CD4-positive, alpha-beta T cell (primary cell): ENCODE measurements around the gene CITED4. TPM values are rescaled to one million over a fixed set of nuclear protein-coding genes. Genes with fewer than 3 reads are reported as not detected.

Experiments used
- ATAC-seq: fragments of 200-7000 bp; cut with Tn5 transposase; one replicate; pipeline ENCODE4 v1.10.0; 2022; ENCODE audit warnings: mild to moderate bottlenecking; ENCODE audit not compliant: poor library complexity
- CTCF ChIA-PET: fragments of 350-600 bp; sonication (Branson Sonifier 250); formaldehyde crosslinking; loops from one replicate; lab custom pipeline; 2021; ENCODE audit warnings: antibody characterized with exemption, inconsistent platforms; lab: Charles Lee
- POLR2A ChIA-PET: fragments of 350-600 bp; sonication (Branson Sonifier 250); formaldehyde crosslinking; loops from one replicate; lab custom pipeline; 2021; ENCODE audit warnings: antibody characterized with exemption, inconsistent platforms; lab: Charles Lee
- DNase-seq, 14 experiments: peaks; one replicate each; pipeline ENCODE4 v3.0.0-alpha.2; 2013 to 2020; ENCODE audit warnings: mixed read lengths in 2 of 14
- H3K27ac ChIP-seq, 2 donors: one replicate each; pipeline versions ENCODE4 v1.5.1 to v1.7.0; 2013; ENCODE audit warnings: low read length in 2 of 2, low read depth in 1 of 2, mild to moderate bottlenecking in 1 of 2
- H3K27me3 ChIP-seq, 2 experiments: 1 replicate in 1 of 2; 2 replicates in 1 of 2; pipeline versions ENCODE4 v1.6.1 to v1.7.0; 2013; ENCODE audit warnings: low read length in 2 of 2, control low read depth in 1 of 2, mild to moderate bottlenecking in 1 of 2, moderate library complexity in 1 of 2; ENCODE audit not compliant: insufficient read depth in 2 of 2, control insufficient read depth in 1 of 2
- H3K36me3 ChIP-seq: one replicate; pipeline ENCODE4 v1.6.1; 2013; ENCODE audit warnings: low read length, control low read depth; ENCODE audit not compliant: insufficient read depth
- H3K4me1 ChIP-seq: one replicate; pipeline ENCODE4 v1.6.1; 2013; ENCODE audit warnings: low read length, control low read depth; ENCODE audit not compliant: insufficient read depth
- H3K4me3 ChIP-seq: one replicate; pipeline ENCODE4 v1.5.1; 2013; ENCODE audit warnings: mild to moderate bottlenecking, low read length, moderate library complexity
- H3K9me3 ChIP-seq, 2 experiments: 1 replicate in 1 of 2; 2 replicates in 1 of 2; pipeline versions ENCODE4 v1.6.1 to v1.7.0; 2013; ENCODE audit warnings: low read length in 2 of 2, mild to moderate bottlenecking in 2 of 2, control low read depth in 1 of 2, moderate library complexity in 1 of 2; ENCODE audit not compliant: control insufficient read depth in 1 of 2, insufficient read depth in 1 of 2
- H3K27ac Mint-ChIP-seq: one replicate; pipeline ENCODE4 v1.8.0; 2020; ENCODE audit warnings: mixed read lengths
- H3K27me3 Mint-ChIP-seq: one replicate; pipeline ENCODE4 v1.8.0; 2021; ENCODE audit warnings: mixed read lengths
- H3K36me3 Mint-ChIP-seq: one replicate; pipeline ENCODE4 v1.8.0; 2021; ENCODE audit warnings: low read depth, mixed read lengths
- H3K4me1 Mint-ChIP-seq: one replicate; pipeline ENCODE4 v1.8.0; 2021; ENCODE audit warnings: low read depth, mixed read lengths
- H3K4me3 Mint-ChIP-seq: one replicate; pipeline ENCODE4 v1.8.0; 2020; ENCODE audit warnings: mild to moderate bottlenecking, mixed read lengths
- H3K9me3 Mint-ChIP-seq: one replicate; pipeline ENCODE4 v1.8.0; 2020; ENCODE audit warnings: mixed read lengths
- CTCF ChIP-seq: fragments of 200-600 bp; IDR thresholded peaks from one replicate; pipeline ENCODE4 v1.8.0; 2022; ENCODE audit warnings: antibody characterized with exemption, mild to moderate bottlenecking
- intact Hi-C, 2 experiments: fragments of 100-400 bp; cut with DNase I in 1 of 2; cut with micrococcal nuclease in 1 of 2; formaldehyde crosslinking; loops; one replicate each; pipeline versions ENCODE4 v1.15.1 to v1.9.0; 2023 to 2025; cut with DNase I, micrococcal nuclease
- total RNA-seq, 174 experiments: library from RNA in 2 of 174; stranded (reverse) in 2 of 174; gene quantifications; one replicate each; pipeline ENCODE4 v1.2.3 and lab custom pipeline; 2021 to 2026

CITED4 gene
- total RNA-seq, 2 experiments from 2014 or later = 51.6 to 52.0 TPM

GRCh38 chr1:40887652-40888051 is 25.5 kb upstream of the CITED4 start:
- Mint-ChIP-seq H3K4me1 (peaks cover 5% of the 10 kb centered on the region), H3K27ac (no peak overlapping the region), H3K4me3 (no peak overlapping the region), H3K27me3 (peaks cover 66% of the 10 kb centered on the region), H3K36me3 (no peaks in the 10 kb centered on the region), H3K9me3 (no peaks in the 10 kb centered on the region)
- CTCF ChIA-PET = no interaction called here
- no peak for DNase-seq
- POLR2A ChIA-PET = interaction anchor here (0.9 kb wide), 1 partner anchor 25 kb away, joined by 4 read pairs; the partner anchor contains the start of gene CITED4
- Histone ChIP-seq H3K27me3 (peaks cover 16 to 38% of the 10 kb centered on the region in 2 experiments), H3K27ac (no peak overlapping the region), H3K4me1 (peaks cover 5% of the 10 kb centered on the region), H3K36me3 (no peaks in the 10 kb centered on the region), H3K9me3 (peaks cover 0 to 4% of the 10 kb centered on the region in 2 experiments), H3K4me3 (no peak overlapping the region)
- ATAC-seq = no peak
- no peak for TF ChIP-seq CTCF
- intact Hi-C loops = no loop called here

GRCh38 chr1:40887012-40887378 is 24.8 kb upstream of the CITED4 start:
- no peaks in the 10 kb centered on the region for H3K36me3 ChIP-seq
- no peak for ATAC-seq
- DNase-seq = no peak
- intact Hi-C loops = no loop called here
- H3K4me3 ChIP-seq = no peak overlapping the region
- peaks cover 17 to 44% of the 10 kb centered on the region in 2 experiments for H3K27me3 ChIP-seq
- TF ChIP-seq CTCF = no peak
- Mint-ChIP-seq H3K9me3 (no peaks in the 10 kb centered on the region), H3K4me3 (no peak overlapping the region), H3K4me1 (peaks cover 5% of the 10 kb centered on the region), H3K36me3 (no peaks in the 10 kb centered on the region), H3K27ac (no peak overlapping the region), H3K27me3 (peaks cover 73% of the 10 kb centered on the region)
- H3K4me1 ChIP-seq = peaks cover 5% of the 10 kb centered on the region
- ChIA-PET CTCF (no interaction called here), POLR2A (interaction anchor here (0.9 kb wide), 1 partner anchor 25 kb away, joined by 4 read pairs; the partner anchor contains the start of gene CITED4)
- H3K9me3 ChIP-seq = peaks cover 0 to 4% of the 10 kb centered on the region in 2 experiments
- no peak overlapping the region for H3K27ac ChIP-seq

DNA sequence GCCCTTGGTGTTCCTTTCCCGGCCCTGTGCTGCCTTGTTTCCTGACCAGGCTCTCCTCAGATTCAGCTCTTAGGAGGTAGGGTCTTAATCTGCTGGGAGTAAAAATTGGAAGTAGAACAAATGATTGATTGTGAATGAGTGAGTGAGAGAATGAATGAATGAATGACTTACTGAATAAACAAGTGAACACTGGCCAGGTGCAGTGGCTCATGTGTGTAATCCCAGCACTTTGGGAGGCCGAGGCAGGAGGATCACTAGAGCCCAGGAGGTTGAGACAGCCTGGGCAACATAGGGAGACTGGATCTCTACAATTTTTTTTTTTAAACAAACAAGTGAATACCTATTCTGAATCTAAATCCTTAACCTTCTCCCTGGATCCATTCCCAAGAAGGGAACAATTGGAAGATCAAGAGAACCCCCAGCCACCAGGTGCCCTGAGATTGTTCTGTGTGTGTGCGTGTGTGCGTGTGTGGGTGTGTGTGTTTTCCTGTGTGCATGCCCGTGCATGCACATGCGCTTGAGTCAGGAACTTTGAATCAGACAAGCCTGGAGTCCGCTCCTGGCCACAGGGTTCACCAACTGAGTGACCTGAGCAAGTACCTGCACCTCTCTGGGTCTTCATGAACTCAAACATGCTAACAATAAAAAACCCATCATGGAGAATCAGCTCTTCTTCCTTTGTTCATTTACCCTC is 24.3 kb upstream of the CITED4 start:
- no peak overlapping the region for H3K4me3 ChIP-seq
- H3K27ac Mint-ChIP-seq = no peak overlapping the region
- H3K27me3 Mint-ChIP-seq = peaks cover 77% of the 10 kb centered on the region
- CTCF ChIA-PET = no interaction called here
- no peaks in the 10 kb centered on the region for H3K36me3 ChIP-seq
- no peak overlapping the region for H3K27ac ChIP-seq
- POLR2A ChIA-PET = no interaction called here
- intact Hi-C loops = no loop called here
- no peak for TF ChIP-seq CTCF
- H3K4me1 ChIP-seq = peaks cover 5% of the 10 kb centered on the region
- peaks cover 0 to 4% of the 10 kb centered on the region in 2 experiments for H3K9me3 ChIP-seq
- DNase-seq (no peak), ATAC-seq (no peak)
- H3K9me3 Mint-ChIP-seq = no peaks in the 10 kb centered on the region
- H3K27me3 ChIP-seq = peaks cover 20 to 45% of the 10 kb centered on the region in 2 experiments
- no peaks in the 10 kb centered on the region for H3K36me3 Mint-ChIP-seq
- H3K4me3 Mint-ChIP-seq = no peak overlapping the region
- peaks cover 5% of the 10 kb centered on the region for H3K4me1 Mint-ChIP-seq
